ENCODE measurements around the gene VPS41.
"Not testable (repeated sequence)": the region's sequence is repeated elsewhere in the genome, so short reads cannot be mapped to it uniquely, and the experiment has no call there.

Gene VPS41

GRCh38 chr7:38908759-38909335 is at the start of gene VPS41:
TSS of gene VPS41 (minus strand) at chr7:38909191. CDS start at chr7:38909174, 17 bp downstream.
- Histone ChIP-seq H3K9me3 (ENCODE audit: control insufficient read depth, insufficient read depth, low read length) (no peaks in the 10 kb centered on the region), H3K4me3 (ENCODE audit: low read depth, low read length) (peak within 1 kb of the TSS; percentile 86), H3K36me3 (ENCODE audit: control insufficient read depth, insufficient read depth, low read length) (no peaks in the 10 kb centered on the region), H3K27ac (ENCODE audit: low read depth, low read length) (no peak within 1 kb of the TSS), H3K4me1 (ENCODE audit: control insufficient read depth, insufficient read depth, low read length) (peaks cover 9% of the 10 kb centered on the region; the same call in 1 of the 2 replicates), H3K27me3 (ENCODE audit: control insufficient read depth, insufficient read depth, low read length) (no peaks in the 10 kb centered on the region), H3K9ac (ENCODE audit: low read depth, low read length) (peak within 1 kb of the TSS; percentile 32; the same call in 1 of the 2 replicates)

- H3K27me3 ChIP-seq (ENCODE audit: control insufficient read depth, insufficient read depth, low read length), result no peaks in the 10 kb centered on the region
- no peak overlapping the region for H3K9ac ChIP-seq (ENCODE audit: low read depth, low read length)
- H3K4me3 ChIP-seq (ENCODE audit: low read depth, low read length), result no peak overlapping the region
- H3K9me3 ChIP-seq (ENCODE audit: control insufficient read depth, insufficient read depth, low read length), result no peaks in the 10 kb centered on the region
- no peak overlapping the region for H3K27ac ChIP-seq (ENCODE audit: low read depth, low read length)
- H3K36me3 ChIP-seq (ENCODE audit: control insufficient read depth, insufficient read depth, low read length), result no peaks in the 10 kb centered on the region
- H3K4me1 ChIP-seq (ENCODE audit: control insufficient read depth, insufficient read depth, low read length), result no peaks in the 10 kb centered on the region
Measured at GRCh38 chr7:38955892-38956291, 46.9 kb upstream of the VPS41 start.

- no peak overlapping the region for H3K9ac ChIP-seq (ENCODE audit: low read depth, low read length)
- H3K36me3 ChIP-seq (ENCODE audit: control insufficient read depth, insufficient read depth, low read length), result no peaks in the 10 kb centered on the region
- no peaks in the 10 kb centered on the region for H3K9me3 ChIP-seq (ENCODE audit: control insufficient read depth, insufficient read depth, low read length)
- no peak overlapping the region for H3K27ac ChIP-seq (ENCODE audit: low read depth, low read length)
- no peak overlapping the region for H3K4me3 ChIP-seq (ENCODE audit: low read depth, low read length)
- no peaks in the 10 kb centered on the region for H3K27me3 ChIP-seq (ENCODE audit: control insufficient read depth, insufficient read depth, low read length)
- H3K4me1 ChIP-seq (ENCODE audit: control insufficient read depth, insufficient read depth, low read length), result no peaks in the 10 kb centered on the region
Measured at GRCh38 chr7:38953971-38954370, 45.0 kb upstream of the VPS41 start.

GRCh38 chr7:38953227-38953626 is 44.2 kb upstream of the VPS41 start:
- Histone ChIP-seq H3K27me3 (ENCODE audit: control insufficient read depth, insufficient read depth, low read length) (no peaks in the 10 kb centered on the region), H3K4me1 (ENCODE audit: control insufficient read depth, insufficient read depth, low read length) (no peaks in the 10 kb centered on the region), H3K9ac (ENCODE audit: low read depth, low read length) (no peak overlapping the region), H3K4me3 (ENCODE audit: low read depth, low read length) (no peak overlapping the region), H3K27ac (ENCODE audit: low read depth, low read length) (no peak overlapping the region), H3K9me3 (ENCODE audit: control insufficient read depth, insufficient read depth, low read length) (no peaks in the 10 kb centered on the region), H3K36me3 (ENCODE audit: control insufficient read depth, insufficient read depth, low read length) (no peaks in the 10 kb centered on the region)

- no peaks in the 10 kb centered on the region for H3K27me3 ChIP-seq (ENCODE audit: control insufficient read depth, insufficient read depth, low read length)
- no peaks in the 10 kb centered on the region for H3K9me3 ChIP-seq (ENCODE audit: control insufficient read depth, insufficient read depth, low read length)
- no peak overlapping the region for H3K27ac ChIP-seq (ENCODE audit: low read depth, low read length)
- no peaks in the 10 kb centered on the region for H3K4me1 ChIP-seq (ENCODE audit: control insufficient read depth, insufficient read depth, low read length)
- H3K9ac ChIP-seq (ENCODE audit: low read depth, low read length), result no peak overlapping the region
- H3K36me3 ChIP-seq (ENCODE audit: control insufficient read depth, insufficient read depth, low read length), result no peaks in the 10 kb centered on the region
- no peak overlapping the region for H3K4me3 ChIP-seq (ENCODE audit: low read depth, low read length)
Measured at GRCh38 chr7:38951213-38951612, 42.2 kb upstream of the VPS41 start.

GRCh38 chr7:38950309-38950708 is 41.3 kb upstream of the VPS41 start:
- H3K27me3 ChIP-seq (ENCODE audit: control insufficient read depth, insufficient read depth, low read length), result no peaks in the 10 kb centered on the region
- no peaks in the 10 kb centered on the region for H3K4me1 ChIP-seq (ENCODE audit: control insufficient read depth, insufficient read depth, low read length)
- H3K9me3 ChIP-seq (ENCODE audit: control insufficient read depth, insufficient read depth, low read length), result no peaks in the 10 kb centered on the region
- no peaks in the 10 kb centered on the region for H3K36me3 ChIP-seq (ENCODE audit: control insufficient read depth, insufficient read depth, low read length)
- no peak overlapping the region for H3K4me3 ChIP-seq (ENCODE audit: low read depth, low read length)
- no peak overlapping the region for H3K9ac ChIP-seq (ENCODE audit: low read depth, low read length)
- H3K27ac ChIP-seq (ENCODE audit: low read depth, low read length), result no peak overlapping the region

GRCh38 chr7:38947541-38947940 is 38.5 kb upstream of the VPS41 start:
- not testable (repeated sequence) for H3K9ac ChIP-seq (ENCODE audit: low read depth, low read length); H3K36me3 ChIP-seq (ENCODE audit: control insufficient read depth, insufficient read depth, low read length); H3K9me3 ChIP-seq (ENCODE audit: control insufficient read depth, insufficient read depth, low read length); H3K4me1 ChIP-seq (ENCODE audit: control insufficient read depth, insufficient read depth, low read length); H3K4me3 ChIP-seq (ENCODE audit: low read depth, low read length); H3K27me3 ChIP-seq (ENCODE audit: control insufficient read depth, insufficient read depth, low read length); H3K27ac ChIP-seq (ENCODE audit: low read depth, low read length)

GRCh38 chr7:38942431-38943051 is 33.5 kb upstream of the VPS41 start:
- Histone ChIP-seq H3K9ac (ENCODE audit: low read depth, low read length) (no peak overlapping the region), H3K27ac (ENCODE audit: low read depth, low read length) (no peak overlapping the region), H3K4me1 (ENCODE audit: control insufficient read depth, insufficient read depth, low read length) (peaks cover 9% of the 10 kb centered on the region), H3K36me3 (ENCODE audit: control insufficient read depth, insufficient read depth, low read length) (no peaks in the 10 kb centered on the region), H3K27me3 (ENCODE audit: control insufficient read depth, insufficient read depth, low read length) (no peaks in the 10 kb centered on the region), H3K9me3 (ENCODE audit: control insufficient read depth, insufficient read depth, low read length) (no peaks in the 10 kb centered on the region), H3K4me3 (ENCODE audit: low read depth, low read length) (no peak overlapping the region)

- no peaks in the 10 kb centered on the region for H3K36me3 ChIP-seq (ENCODE audit: control insufficient read depth, insufficient read depth, low read length)
- no peak overlapping the region for H3K27ac ChIP-seq (ENCODE audit: low read depth, low read length)
- no peak overlapping the region for H3K9ac ChIP-seq (ENCODE audit: low read depth, low read length)
- H3K27me3 ChIP-seq (ENCODE audit: control insufficient read depth, insufficient read depth, low read length), result no peaks in the 10 kb centered on the region
- H3K4me1 ChIP-seq (ENCODE audit: control insufficient read depth, insufficient read depth, low read length), result peaks cover 13% of the 10 kb centered on the region
- no peak overlapping the region for H3K4me3 ChIP-seq (ENCODE audit: low read depth, low read length)
- no peaks in the 10 kb centered on the region for H3K9me3 ChIP-seq (ENCODE audit: control insufficient read depth, insufficient read depth, low read length)
Measured at GRCh38 chr7:38940774-38941173, 31.8 kb upstream of the VPS41 start.

- no peaks in the 10 kb centered on the region for H3K9me3 ChIP-seq (ENCODE audit: control insufficient read depth, insufficient read depth, low read length)
- H3K4me3 ChIP-seq (ENCODE audit: low read depth, low read length), result no peak overlapping the region
- H3K4me1 ChIP-seq (ENCODE audit: control insufficient read depth, insufficient read depth, low read length), result peaks cover 13% of the 10 kb centered on the region
- no peak overlapping the region for H3K9ac ChIP-seq (ENCODE audit: low read depth, low read length)
- H3K27me3 ChIP-seq (ENCODE audit: control insufficient read depth, insufficient read depth, low read length), result no peaks in the 10 kb centered on the region
- H3K36me3 ChIP-seq (ENCODE audit: control insufficient read depth, insufficient read depth, low read length), result no peaks in the 10 kb centered on the region
- H3K27ac ChIP-seq (ENCODE audit: low read depth, low read length), result no peak overlapping the region
Measured at GRCh38 chr7:38938589-38938988, 29.6 kb upstream of the VPS41 start.

- Histone ChIP-seq H3K4me3 (ENCODE audit: low read depth, low read length) (no peak overlapping the region), H3K9me3 (ENCODE audit: control insufficient read depth, insufficient read depth, low read length) (no peaks in the 10 kb centered on the region)
Measured at GRCh38 chr7:38938001-38938485, 29.1 kb upstream of the VPS41 start.

More at GRCh38 chr7:38938001-38938485, 29.1 kb upstream of the VPS41 start:
- Histone ChIP-seq H3K4me1 (ENCODE audit: control insufficient read depth, insufficient read depth, low read length) (peaks cover 13% of the 10 kb centered on the region), H3K36me3 (ENCODE audit: control insufficient read depth, insufficient read depth, low read length) (no peaks in the 10 kb centered on the region), H3K27ac (ENCODE audit: low read depth, low read length) (no peak overlapping the region), H3K9ac (ENCODE audit: low read depth, low read length) (no peak overlapping the region), H3K27me3 (ENCODE audit: control insufficient read depth, insufficient read depth, low read length) (no peaks in the 10 kb centered on the region)

Measured in HUES48 (cell line).